HCEC 1CT (cell line): ENCODE data around the gene DMRTB1.
A peak's percentile ranks its signal among the peaks of the same experiment; 100 is the strongest.

ENCODE experiments used
- DNase-seq: peaks from one replicate; pipeline ENCODE4 v3.0.0-alpha.2; 2017

DMRTB1 gene

GRCh38 chr1:53438427-53439336, 20.5 kb upstream of the DMRTB1 start:
- DNase-seq = no peak

GRCh38 chr1:53439337-53440207, 19.6 kb upstream of the DMRTB1 start:
- DNase-seq = no peak

- no peak for DNase-seq
These were observed 18.6 kb upstream of the DMRTB1 start for GRCh38 chr1:53440633-53441032.

- DNase-seq = peak; percentile 55
These were observed 16.9 kb upstream of the DMRTB1 start for GRCh38 chr1:53442299-53442698.

DNA sequence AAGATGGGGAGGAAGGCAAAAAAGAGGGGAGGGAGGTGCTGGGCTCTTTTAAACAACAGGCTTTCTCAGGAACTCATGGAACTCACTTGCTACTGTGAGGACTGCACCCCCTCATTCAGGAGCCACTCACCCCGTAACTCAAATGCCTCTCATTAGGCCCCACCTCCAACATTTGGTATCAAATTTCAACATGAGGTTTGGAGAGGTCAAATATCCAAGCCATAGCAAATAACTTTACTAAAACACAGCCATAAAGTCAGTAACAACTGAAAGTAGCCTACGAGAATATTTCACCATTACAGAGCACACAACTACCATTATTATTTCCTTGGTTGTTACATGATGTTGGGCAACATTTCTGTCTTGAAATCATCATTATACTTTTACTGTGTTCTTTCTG, 13.1 kb upstream of the DMRTB1 start:
- DNase-seq = peak; percentile 3

GRCh38 chr1:53447413-53447812, 11.8 kb upstream of the DMRTB1 start:
- no peak for DNase-seq

DNA sequence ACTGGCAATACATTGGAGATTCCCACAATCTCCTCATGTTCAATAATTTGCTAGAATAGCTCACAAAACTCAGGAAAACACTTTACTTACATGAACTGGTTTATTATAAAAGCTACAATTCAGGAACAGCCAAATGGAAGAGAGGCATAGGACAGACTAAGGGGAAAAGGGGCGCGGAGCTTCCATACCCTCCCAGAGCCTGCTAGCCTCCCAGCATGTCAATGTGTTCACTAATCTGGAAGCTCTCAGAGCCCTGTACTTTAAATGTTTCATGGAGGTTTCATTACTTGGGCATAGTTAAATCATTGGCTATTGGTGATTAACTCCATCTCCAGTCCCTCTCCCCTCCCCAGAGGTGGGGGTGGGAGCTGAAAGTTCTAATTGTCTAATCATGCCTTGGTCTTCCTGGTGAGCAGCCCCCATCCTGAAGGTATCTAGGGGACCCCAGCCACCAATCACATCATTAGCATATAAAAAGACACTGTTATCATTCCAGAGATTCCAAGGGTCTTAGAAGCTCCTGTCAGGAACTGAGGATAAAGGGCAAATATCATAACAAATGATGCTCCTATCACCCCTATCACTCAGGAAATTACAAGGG, 10.9 kb upstream of the DMRTB1 start:
- DNase-seq = peak; percentile 14

DNA sequence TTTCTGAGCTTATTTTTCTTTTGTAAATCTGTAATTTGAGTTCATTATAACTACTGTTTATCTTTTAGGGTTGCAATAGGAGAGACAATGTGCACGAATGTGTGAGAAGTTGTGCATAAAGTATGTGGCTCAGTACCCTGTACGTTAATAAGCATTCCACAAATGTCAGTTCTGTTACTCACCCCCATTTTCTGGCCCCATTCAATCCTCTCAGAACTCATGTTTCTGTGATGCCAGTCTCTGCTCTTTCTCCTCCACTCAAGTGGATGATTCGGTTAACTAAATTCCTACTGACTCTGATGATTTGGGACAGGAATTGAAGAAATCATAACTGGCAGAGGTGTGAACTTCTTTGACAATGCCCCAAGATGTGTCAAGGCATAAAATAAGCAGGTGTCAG, 10.2 kb upstream of the DMRTB1 start:
- DNase-seq = peak; percentile 83

GRCh38 chr1:53449693-53450092, 9.5 kb upstream of the DMRTB1 start:
- no peak for DNase-seq

DNA sequence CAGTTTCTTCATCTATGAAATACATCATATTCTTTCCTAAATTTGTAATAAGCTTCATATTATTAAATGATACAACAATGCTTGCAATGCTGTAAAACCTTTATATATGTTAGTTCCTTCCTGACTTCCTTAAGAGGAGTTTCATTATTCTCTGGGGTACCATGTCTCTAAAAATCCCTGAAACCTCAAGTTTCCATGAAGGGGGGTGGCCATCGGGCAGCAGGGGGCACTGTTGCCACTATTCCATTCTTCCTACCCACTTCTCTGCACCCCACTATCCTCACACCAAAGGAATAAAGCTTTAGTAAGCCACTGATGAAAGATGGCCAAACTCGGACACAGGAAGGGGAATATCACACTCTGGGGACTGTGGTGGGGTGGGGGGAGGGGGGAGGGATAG, 9.0 kb upstream of the DMRTB1 start:
- DNase-seq = peak; percentile 26

GRCh38 chr1:53454019-53454418, 5.2 kb upstream of the DMRTB1 start:
- DNase-seq = no peak

DNA sequence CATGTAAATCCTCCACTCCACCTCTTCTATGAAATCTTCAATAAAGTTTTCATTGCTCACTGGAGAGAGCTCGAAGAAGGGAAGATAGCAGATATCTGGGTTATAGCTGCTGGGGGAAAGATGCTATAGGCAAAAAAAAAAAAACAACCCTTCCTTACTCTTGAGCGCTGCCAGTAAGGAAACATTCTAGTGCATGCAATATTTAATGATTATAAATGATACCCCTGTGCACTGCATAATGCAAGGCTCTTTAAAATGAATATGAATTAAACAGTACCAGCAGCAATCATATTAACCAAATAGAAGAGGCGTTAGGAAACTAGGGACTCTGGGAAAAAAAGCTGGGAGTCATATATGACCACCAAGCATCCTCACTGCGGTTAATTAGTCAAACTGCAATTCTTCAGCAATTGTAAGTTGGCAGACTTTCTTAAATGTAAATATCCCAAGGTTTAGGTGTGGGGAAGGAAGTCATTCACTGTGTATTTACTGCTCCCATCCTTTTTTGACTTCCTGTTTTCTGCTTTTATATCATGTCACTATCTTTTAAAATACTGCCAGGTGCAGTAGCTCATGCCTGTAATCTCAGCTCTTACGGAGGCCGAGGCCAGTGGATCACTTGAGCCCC, 3.7 kb upstream of the DMRTB1 start:
- no peak for DNase-seq

- DNase-seq = no peak
These were observed 565 bp upstream of the DMRTB1 start for GRCh38 chr1:53458634-53459033.

- no peak for DNase-seq
These were observed 1.0 kb downstream of the DMRTB1 start for GRCh38 chr1:53460211-53460634.

DNA sequence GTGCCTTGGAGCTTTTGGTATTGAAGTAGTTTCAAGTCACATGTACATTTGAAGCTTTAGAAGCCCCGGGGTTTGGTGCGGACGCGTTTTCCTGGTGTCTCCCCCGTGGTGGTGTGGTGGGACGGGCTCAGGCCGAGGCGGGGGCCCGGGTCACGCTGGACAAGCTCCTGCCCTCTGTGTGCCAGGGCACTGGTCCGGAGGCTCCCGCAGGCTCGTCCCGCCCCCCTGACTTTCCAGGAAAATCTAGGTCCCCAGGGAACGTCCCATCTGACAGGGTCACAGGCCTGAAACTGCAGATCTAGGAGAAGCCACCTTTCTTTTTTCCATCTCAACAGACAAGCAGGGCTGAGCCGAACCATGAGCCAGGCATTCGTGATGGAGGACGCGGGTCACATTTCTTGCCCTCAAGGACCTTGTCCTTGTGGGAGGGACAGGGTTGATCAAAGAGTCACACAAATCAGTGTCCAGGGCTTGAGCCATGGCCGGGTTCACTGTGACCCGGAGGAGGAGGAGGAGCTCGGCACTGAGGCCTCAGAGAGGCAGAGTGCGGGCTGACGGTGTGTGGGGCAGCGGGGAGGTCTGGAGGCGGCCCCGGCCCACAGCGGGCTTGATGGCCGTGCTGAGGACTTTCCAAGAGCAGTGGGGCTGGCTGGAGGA, 1.6 kb downstream of the DMRTB1 start:
- no peak for DNase-seq

DNA sequence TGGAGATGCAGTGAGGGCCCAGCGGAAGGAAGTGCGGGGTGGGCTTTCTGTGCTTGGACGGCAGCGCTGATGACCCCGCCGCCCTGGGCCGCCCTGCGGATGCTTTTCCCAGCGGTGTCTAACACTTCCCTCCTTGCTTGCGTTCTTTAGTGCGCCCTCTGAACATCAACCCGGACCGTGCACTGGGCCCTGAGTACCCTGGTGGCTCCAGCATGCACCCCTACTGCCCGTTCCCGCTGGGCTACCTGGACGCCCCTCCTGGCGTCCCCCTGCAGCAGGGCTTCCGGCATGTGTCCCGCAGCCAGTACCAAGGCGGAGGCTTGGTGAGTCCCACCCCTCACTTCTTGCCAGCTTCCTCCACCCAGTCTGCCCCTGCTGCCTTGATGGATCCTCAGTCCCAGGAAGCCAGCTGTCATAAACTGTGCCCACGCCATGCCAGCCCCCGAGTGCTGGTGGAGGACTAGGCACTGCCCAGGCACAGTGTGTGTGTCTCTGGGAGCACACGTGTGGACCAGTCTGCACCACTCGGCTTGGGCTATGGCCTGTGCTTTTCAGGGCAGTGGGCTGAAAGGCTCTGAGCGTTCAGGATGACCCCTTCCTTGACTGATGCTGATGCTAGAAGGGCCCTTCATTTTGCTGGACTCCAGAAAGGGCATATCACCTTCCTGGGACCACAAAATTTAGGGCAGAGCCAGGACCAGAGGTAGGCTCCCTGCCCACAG, 2.3 kb downstream of the DMRTB1 start:
- DNase-seq = no peak

- no peak for DNase-seq
These were observed 3.0 kb downstream of the DMRTB1 start for GRCh38 chr1:53462193-53462592.

DNA sequence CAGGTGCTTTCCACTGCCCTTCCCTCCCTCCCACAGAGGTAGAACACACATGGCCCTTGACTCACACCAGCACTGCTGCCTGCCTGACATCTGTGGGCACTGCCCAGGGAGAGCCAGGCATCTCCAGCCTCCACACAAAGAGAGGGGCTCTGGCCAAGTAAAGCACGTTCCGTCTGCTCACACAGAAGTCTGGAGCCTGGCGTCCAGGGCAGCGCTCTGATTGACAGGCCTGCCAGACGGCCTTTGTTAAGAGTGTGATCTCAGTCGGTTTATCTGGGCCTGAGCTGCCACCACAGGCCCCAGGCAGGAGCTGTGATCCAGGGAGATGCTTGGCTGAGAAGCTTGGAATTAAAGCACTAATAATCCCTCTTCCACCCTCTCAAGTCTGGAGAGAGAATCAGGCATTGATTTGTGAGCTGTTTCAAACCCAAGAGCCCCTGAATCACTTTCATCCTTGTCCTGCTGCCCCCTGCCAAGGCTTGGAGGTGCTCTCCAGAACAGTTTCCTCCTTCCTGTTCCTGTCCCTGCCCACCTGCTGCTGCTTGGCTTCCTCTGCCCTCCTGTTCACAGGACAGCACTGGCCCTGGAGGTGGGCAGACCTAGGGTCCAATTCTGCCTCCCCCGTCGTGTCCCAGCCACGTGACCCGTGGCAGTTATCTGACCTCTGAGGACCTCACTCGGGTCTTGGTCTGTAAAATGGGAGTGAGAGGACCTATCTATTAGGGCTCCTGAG, 3.7 kb downstream of the DMRTB1 start:
- no peak for DNase-seq

- no peak for DNase-seq
These were observed 5.0 kb downstream of the DMRTB1 start for GRCh38 chr1:53463961-53464899.
